ENCODE measurements around the gene ARFGEF2. TPM values are rescaled to one million over a fixed set of nuclear protein-coding genes. Genes with fewer than 3 reads are reported as not detected.

ARFGEF2 gene
- total RNA-seq, 1 donor from 2014 or later = 30.2 TPM

GRCh38 chr20:48892049-48892470 is 29.5 kb upstream of the ARFGEF2 start:
- H3K27me3 Mint-ChIP-seq (ENCODE audit: unreplicated experiment) = peaks cover 3% of the 10 kb centered on the region
- TF ChIP-seq, protein P1, sequence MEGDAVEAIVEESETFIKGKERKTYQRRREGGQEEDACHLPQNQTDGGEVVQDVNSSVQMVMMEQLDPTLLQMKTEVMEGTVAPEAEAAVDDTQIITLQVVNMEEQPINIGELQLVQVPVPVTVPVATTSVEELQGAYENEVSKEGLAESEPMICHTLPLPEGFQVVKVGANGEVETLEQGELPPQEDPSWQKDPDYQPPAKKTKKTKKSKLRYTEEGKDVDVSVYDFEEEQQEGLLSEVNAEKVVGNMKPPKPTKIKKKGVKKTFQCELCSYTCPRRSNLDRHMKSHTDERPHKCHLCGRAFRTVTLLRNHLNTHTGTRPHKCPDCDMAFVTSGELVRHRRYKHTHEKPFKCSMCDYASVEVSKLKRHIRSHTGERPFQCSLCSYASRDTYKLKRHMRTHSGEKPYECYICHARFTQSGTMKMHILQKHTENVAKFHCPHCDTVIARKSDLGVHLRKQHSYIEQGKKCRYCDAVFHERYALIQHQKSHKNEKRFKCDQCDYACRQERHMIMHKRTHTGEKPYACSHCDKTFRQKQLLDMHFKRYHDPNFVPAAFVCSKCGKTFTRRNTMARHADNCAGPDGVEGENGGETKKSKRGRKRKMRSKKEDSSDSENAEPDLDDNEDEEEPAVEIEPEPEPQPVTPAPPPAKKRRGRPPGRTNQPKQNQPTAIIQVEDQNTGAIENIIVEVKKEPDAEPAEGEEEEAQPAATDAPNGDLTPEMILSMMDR (IDR thresholded peaks at IDR 0.05; ENCODE audit: partially characterized antibody, unreplicated experiment) = no peak
- peaks cover 6% of the 10 kb centered on the region for H3K9me3 Mint-ChIP-seq (ENCODE audit: unreplicated experiment)
- no peak overlapping the region for H3K4me3 Mint-ChIP-seq (ENCODE audit: unreplicated experiment)
- DNase-seq = no peak
- H3K4me1 Mint-ChIP-seq (ENCODE audit: low read depth, unreplicated experiment) = peaks cover 5% of the 10 kb centered on the region
- no peak overlapping the region for H3K27ac Mint-ChIP-seq (ENCODE audit: unreplicated experiment)
- peaks cover 5% of the 10 kb centered on the region for H3K36me3 Mint-ChIP-seq (ENCODE audit: unreplicated experiment)

DNA sequence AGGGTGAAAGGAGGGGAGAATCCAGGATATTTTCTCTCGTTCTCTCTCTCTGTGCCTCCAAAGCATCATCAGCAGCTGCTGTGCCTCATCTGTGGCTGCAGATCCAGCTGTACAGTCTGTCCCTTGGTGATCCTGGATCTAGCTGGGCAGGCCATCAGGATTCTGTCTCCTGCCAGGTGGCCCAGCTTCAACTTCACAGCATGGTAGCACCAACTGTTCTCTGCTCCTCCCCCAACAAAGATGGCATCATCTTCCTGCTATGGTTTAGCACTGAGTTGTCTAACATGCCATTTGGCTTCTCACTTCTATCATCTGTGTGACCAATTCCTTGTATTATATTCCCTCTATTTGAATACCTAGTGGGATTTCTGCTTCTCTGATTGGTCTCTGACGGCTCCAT is 28.6 kb upstream of the ARFGEF2 start:
- DNase-seq = no peak
- H3K4me3 Mint-ChIP-seq (ENCODE audit: unreplicated experiment) = no peak overlapping the region
- H3K4me1 Mint-ChIP-seq (ENCODE audit: low read depth, unreplicated experiment) = peaks cover 11% of the 10 kb centered on the region
- peaks cover 4% of the 10 kb centered on the region for H3K27me3 Mint-ChIP-seq (ENCODE audit: unreplicated experiment)
- peaks cover 6% of the 10 kb centered on the region for H3K9me3 Mint-ChIP-seq (ENCODE audit: unreplicated experiment)
- H3K36me3 Mint-ChIP-seq (ENCODE audit: unreplicated experiment) = peaks cover 5% of the 10 kb centered on the region
- peak overlapping the region; percentile 25 for H3K27ac Mint-ChIP-seq (ENCODE audit: unreplicated experiment)
- TF ChIP-seq, protein P1 (IDR thresholded peaks at IDR 0.05; ENCODE audit: partially characterized antibody, unreplicated experiment) = no peak

DNA sequence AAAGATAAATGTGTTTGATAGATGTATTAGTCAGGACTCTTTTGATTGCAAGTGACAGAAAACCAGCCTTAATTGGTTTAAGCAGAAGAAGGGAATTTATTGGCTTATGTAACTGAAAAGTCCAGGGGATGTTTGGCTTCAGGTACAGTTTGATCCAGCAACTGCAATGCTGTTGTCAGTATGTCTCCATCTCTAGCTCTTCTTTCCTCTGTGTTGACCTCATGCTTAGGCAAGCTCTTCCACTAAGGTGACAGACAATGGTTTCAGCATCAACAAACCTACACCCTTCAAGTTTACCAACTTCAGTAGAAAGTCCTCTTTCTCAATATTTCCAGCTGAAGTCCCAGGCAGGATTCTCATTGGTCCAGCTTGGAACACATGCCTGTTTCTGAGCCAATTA is 28.1 kb upstream of the ARFGEF2 start:
- Mint-ChIP-seq H3K27me3 (ENCODE audit: unreplicated experiment) (peaks cover 5% of the 10 kb centered on the region), H3K4me1 (ENCODE audit: low read depth, unreplicated experiment) (peaks cover 15% of the 10 kb centered on the region), H3K9me3 (ENCODE audit: unreplicated experiment) (peaks cover 6% of the 10 kb centered on the region), H3K27ac (ENCODE audit: unreplicated experiment) (no peak overlapping the region), H3K36me3 (ENCODE audit: unreplicated experiment) (peaks cover 5% of the 10 kb centered on the region), H3K4me3 (ENCODE audit: unreplicated experiment) (no peak overlapping the region)
- DNase-seq = no peak
- TF ChIP-seq, protein P1 (IDR thresholded peaks at IDR 0.05; ENCODE audit: partially characterized antibody, unreplicated experiment) = no peak

GRCh38 chr20:48897305-48898010 is 24.1 kb upstream of the ARFGEF2 start:
- Mint-ChIP-seq H3K27ac (ENCODE audit: unreplicated experiment) (no peak overlapping the region), H3K36me3 (ENCODE audit: unreplicated experiment) (peaks cover 5% of the 10 kb centered on the region), H3K4me3 (ENCODE audit: unreplicated experiment) (no peak overlapping the region), H3K27me3 (ENCODE audit: unreplicated experiment) (peaks cover 1% of the 10 kb centered on the region), H3K4me1 (ENCODE audit: low read depth, unreplicated experiment) (peaks cover 19% of the 10 kb centered on the region), H3K9me3 (ENCODE audit: unreplicated experiment) (peaks cover 3% of the 10 kb centered on the region)
- no peak for DNase-seq
- TF ChIP-seq, protein P1 (IDR thresholded peaks at IDR 0.05; ENCODE audit: partially characterized antibody, unreplicated experiment) = no peak

GRCh38 chr20:48898210-48898609 is 23.3 kb upstream of the ARFGEF2 start:
- no peak for DNase-seq
- H3K9me3 Mint-ChIP-seq (ENCODE audit: unreplicated experiment) = peaks cover 3% of the 10 kb centered on the region
- peaks cover 21% of the 10 kb centered on the region for H3K4me1 Mint-ChIP-seq (ENCODE audit: low read depth, unreplicated experiment)
- peaks cover 3% of the 10 kb centered on the region for H3K27me3 Mint-ChIP-seq (ENCODE audit: unreplicated experiment)
- TF ChIP-seq, protein P1 (IDR thresholded peaks at IDR 0.05; ENCODE audit: partially characterized antibody, unreplicated experiment) = no peak
- peaks cover 5% of the 10 kb centered on the region for H3K36me3 Mint-ChIP-seq (ENCODE audit: unreplicated experiment)
- no peak overlapping the region for H3K27ac Mint-ChIP-seq (ENCODE audit: unreplicated experiment)
- no peak overlapping the region for H3K4me3 Mint-ChIP-seq (ENCODE audit: unreplicated experiment)

All from glutamatergic neuron (in vitro differentiated cells).